ENCODE measurements around the gene NANS. TPM values are rescaled to one million over a fixed set of nuclear protein-coding genes. Genes with fewer than 3 reads are reported as not detected.
"Not testable (repeated sequence)": the region's sequence is repeated elsewhere in the genome, so short reads cannot be mapped to it uniquely, and the experiment has no call there.

NANS gene
- polyA plus RNA-seq, 1 donor from 2014 or later: 16.9 TPM

DNA sequence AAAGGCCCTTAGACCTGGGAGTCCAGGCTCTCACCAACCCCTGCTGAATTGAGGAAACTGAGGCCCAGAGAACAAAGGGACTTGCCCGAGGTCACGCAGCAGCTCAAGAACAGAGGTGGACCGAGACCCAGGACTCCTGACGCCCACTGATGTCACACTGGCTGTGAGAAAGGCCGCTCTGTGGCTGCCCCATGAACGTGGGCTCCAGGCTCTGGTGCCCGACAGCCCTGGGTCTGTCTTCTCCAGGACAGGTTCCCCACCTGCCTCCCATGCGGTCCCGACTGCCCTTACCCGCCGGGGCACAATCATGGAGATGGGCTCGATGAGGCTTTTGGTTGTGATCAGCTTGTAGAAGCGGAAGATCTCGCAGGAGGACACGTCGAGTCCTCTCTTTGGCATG is 71.8 kb downstream of the NANS start:
- Histone ChIP-seq H3K27ac (ENCODE audit: low read length) (no peak overlapping the region), H3F3A (ENCODE audit: insufficient read depth, low read length, poor library complexity, severe bottlenecking) (no peaks in the 10 kb centered on the region), H3K36me3 (ENCODE audit: insufficient read depth, low read length) (no peaks in the 10 kb centered on the region), H2AFZ (ENCODE audit: low read depth, low read length) (no peak overlapping the region), H4K20me1 (ENCODE audit: insufficient read depth) (no peaks in the 10 kb centered on the region), H3K9me2 (ENCODE audit: insufficient read depth, low read length) (no peaks in the 10 kb centered on the region), H3K27me3 (ENCODE audit: insufficient read depth, low read depth, low read length) (no peaks in the 10 kb centered on the region), H3K4me3 (ENCODE audit: low read length) (no peak overlapping the region), H3K9me3 (ENCODE audit: low read length) (no peaks in the 10 kb centered on the region), H3K4me2 (ENCODE audit: low read length) (no peak overlapping the region), H3K9ac (ENCODE audit: low read length) (no peak overlapping the region), H3K79me2 (replicated peaks; ENCODE audit: insufficient read depth, low read length) (no peaks in the 10 kb centered on the region)
- no peak for TF ChIP-seq RAD21 (conservative IDR thresholded peaks at IDR 0.05)
- TF ChIP-seq MXI1 (conservative IDR thresholded peaks at IDR 0.05; ENCODE audit: poor library complexity, severe bottlenecking): no peak
- no peak for TF ChIP-seq POLR2AphosphoS5 (IDR thresholded peaks at IDR 0.05)
- TF ChIP-seq, protein P1, sequence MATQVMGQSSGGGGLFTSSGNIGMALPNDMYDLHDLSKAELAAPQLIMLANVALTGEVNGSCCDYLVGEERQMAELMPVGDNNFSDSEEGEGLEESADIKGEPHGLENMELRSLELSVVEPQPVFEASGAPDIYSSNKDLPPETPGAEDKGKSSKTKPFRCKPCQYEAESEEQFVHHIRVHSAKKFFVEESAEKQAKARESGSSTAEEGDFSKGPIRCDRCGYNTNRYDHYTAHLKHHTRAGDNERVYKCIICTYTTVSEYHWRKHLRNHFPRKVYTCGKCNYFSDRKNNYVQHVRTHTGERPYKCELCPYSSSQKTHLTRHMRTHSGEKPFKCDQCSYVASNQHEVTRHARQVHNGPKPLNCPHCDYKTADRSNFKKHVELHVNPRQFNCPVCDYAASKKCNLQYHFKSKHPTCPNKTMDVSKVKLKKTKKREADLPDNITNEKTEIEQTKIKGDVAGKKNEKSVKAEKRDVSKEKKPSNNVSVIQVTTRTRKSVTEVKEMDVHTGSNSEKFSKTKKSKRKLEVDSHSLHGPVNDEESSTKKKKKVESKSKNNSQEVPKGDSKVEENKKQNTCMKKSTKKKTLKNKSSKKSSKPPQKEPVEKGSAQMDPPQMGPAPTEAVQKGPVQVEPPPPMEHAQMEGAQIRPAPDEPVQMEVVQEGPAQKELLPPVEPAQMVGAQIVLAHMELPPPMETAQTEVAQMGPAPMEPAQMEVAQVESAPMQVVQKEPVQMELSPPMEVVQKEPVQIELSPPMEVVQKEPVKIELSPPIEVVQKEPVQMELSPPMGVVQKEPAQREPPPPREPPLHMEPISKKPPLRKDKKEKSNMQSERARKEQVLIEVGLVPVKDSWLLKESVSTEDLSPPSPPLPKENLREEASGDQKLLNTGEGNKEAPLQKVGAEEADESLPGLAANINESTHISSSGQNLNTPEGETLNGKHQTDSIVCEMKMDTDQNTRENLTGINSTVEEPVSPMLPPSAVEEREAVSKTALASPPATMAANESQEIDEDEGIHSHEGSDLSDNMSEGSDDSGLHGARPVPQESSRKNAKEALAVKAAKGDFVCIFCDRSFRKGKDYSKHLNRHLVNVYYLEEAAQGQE (IDR thresholded peaks at IDR 0.05; ENCODE audit: borderline replicate concordance): no peak
- no peak for TF ChIP-seq TAF1 (IDR thresholded peaks at IDR 0.05; ENCODE audit: low read depth)
- no peak for TF ChIP-seq SMC3 (conservative IDR thresholded peaks at IDR 0.05; ENCODE audit: poor library complexity)
- TF ChIP-seq EZH2 (IDR thresholded peaks at IDR 0.05; ENCODE audit: borderline replicate concordance, insufficient read depth, low read length, poor library complexity, severe bottlenecking): no peak
- TF ChIP-seq EP300 (conservative IDR thresholded peaks at IDR 0.05; ENCODE audit: poor library complexity, severe bottlenecking): no peak
- TF ChIP-seq, protein P2, sequence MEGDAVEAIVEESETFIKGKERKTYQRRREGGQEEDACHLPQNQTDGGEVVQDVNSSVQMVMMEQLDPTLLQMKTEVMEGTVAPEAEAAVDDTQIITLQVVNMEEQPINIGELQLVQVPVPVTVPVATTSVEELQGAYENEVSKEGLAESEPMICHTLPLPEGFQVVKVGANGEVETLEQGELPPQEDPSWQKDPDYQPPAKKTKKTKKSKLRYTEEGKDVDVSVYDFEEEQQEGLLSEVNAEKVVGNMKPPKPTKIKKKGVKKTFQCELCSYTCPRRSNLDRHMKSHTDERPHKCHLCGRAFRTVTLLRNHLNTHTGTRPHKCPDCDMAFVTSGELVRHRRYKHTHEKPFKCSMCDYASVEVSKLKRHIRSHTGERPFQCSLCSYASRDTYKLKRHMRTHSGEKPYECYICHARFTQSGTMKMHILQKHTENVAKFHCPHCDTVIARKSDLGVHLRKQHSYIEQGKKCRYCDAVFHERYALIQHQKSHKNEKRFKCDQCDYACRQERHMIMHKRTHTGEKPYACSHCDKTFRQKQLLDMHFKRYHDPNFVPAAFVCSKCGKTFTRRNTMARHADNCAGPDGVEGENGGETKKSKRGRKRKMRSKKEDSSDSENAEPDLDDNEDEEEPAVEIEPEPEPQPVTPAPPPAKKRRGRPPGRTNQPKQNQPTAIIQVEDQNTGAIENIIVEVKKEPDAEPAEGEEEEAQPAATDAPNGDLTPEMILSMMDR (IDR thresholded peaks at IDR 0.05; ENCODE audit: poor library complexity, severe bottlenecking): no peak

DNA sequence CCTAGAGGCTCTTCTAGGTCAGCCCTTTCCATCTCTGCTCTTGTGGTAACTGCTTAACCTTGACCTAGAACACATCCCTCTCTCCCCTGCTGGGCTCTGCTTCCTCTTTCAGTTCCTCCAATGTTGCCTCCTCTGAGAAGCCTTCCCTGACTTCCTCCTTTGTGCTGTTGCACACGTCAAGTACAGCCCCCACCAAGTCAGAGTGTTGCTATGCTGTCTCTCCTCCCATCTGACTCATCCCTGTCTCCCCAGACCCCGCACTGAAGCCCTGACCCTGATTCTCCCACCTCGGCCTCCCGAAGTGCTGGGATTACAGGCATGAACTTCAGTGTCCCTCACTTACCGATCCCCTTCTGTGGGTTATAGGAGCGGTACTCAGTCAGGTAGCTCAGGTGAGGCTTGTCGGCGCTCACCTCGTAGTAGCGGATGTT is 72.9 kb downstream of the NANS start:
- TF ChIP-seq, protein P1 (IDR thresholded peaks at IDR 0.05; ENCODE audit: borderline replicate concordance): no peak
- TF ChIP-seq POLR2AphosphoS5 (IDR thresholded peaks at IDR 0.05) (no peak), TAF1 (IDR thresholded peaks at IDR 0.05; ENCODE audit: low read depth) (no peak), RAD21 (conservative IDR thresholded peaks at IDR 0.05) (no peak), MXI1 (conservative IDR thresholded peaks at IDR 0.05; ENCODE audit: poor library complexity, severe bottlenecking) (no peak), EZH2 (IDR thresholded peaks at IDR 0.05; ENCODE audit: borderline replicate concordance, insufficient read depth, low read length, poor library complexity, severe bottlenecking) (no peak), EP300 (conservative IDR thresholded peaks at IDR 0.05; ENCODE audit: poor library complexity, severe bottlenecking) (no peak), SMC3 (conservative IDR thresholded peaks at IDR 0.05; ENCODE audit: poor library complexity) (no peak)
- TF ChIP-seq, protein P2 (IDR thresholded peaks at IDR 0.05; ENCODE audit: poor library complexity, severe bottlenecking): no peak
- H3K27me3 ChIP-seq (ENCODE audit: insufficient read depth, low read depth, low read length): no peaks in the 10 kb centered on the region
- no peaks in the 10 kb centered on the region for H3K9me2 ChIP-seq (ENCODE audit: insufficient read depth, low read length)
- no peaks in the 10 kb centered on the region for H4K20me1 ChIP-seq (ENCODE audit: insufficient read depth)
- no peak overlapping the region for H2AFZ ChIP-seq (ENCODE audit: low read depth, low read length)
- no peaks in the 10 kb centered on the region for H3K36me3 ChIP-seq (ENCODE audit: insufficient read depth, low read length)
- H3F3A ChIP-seq (ENCODE audit: insufficient read depth, low read length, poor library complexity, severe bottlenecking): no peaks in the 10 kb centered on the region
- H3K79me2 ChIP-seq (replicated peaks; ENCODE audit: insufficient read depth, low read length): no peaks in the 10 kb centered on the region
- H3K27ac ChIP-seq (ENCODE audit: low read length): no peak overlapping the region
- H3K4me3 ChIP-seq (ENCODE audit: low read length): no peak overlapping the region
- no peaks in the 10 kb centered on the region for H3K9me3 ChIP-seq (ENCODE audit: low read length)
- H3K9ac ChIP-seq (ENCODE audit: low read length): no peak overlapping the region
- H3K4me2 ChIP-seq (ENCODE audit: low read length): no peak overlapping the region

DNA sequence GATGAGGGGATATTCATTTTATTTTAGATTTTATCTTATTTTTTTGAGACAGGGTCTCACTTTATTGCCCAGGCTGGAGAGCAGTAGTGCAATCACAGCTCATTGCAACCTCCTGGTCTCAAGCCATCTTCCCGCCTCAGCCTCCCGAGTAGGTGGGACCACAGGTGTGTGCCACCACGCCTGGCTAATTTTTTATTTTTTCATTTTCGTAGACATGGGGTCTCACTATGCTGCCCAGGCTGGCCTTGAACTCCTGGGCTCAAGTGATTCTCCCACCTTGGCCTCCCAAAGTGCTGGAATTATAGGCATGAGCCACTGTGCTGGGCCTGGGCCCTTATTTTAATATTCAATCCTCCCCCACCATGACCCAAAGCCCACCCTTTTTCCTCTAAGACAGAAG is 73.5 kb downstream of the NANS start:
- not testable (repeated sequence) for H2AFZ ChIP-seq (ENCODE audit: low read depth, low read length); H3K9ac ChIP-seq (ENCODE audit: low read length); H3K4me3 ChIP-seq (ENCODE audit: low read length); H3K9me3 ChIP-seq (ENCODE audit: low read length); H3F3A ChIP-seq (ENCODE audit: insufficient read depth, low read length, poor library complexity, severe bottlenecking); H3K4me2 ChIP-seq (ENCODE audit: low read length); H4K20me1 ChIP-seq (ENCODE audit: insufficient read depth); H3K27me3 ChIP-seq (ENCODE audit: insufficient read depth, low read depth, low read length); H3K36me3 ChIP-seq (ENCODE audit: insufficient read depth, low read length); H3K27ac ChIP-seq (ENCODE audit: low read length); H3K9me2 ChIP-seq (ENCODE audit: insufficient read depth, low read length); H3K79me2 ChIP-seq (replicated peaks; ENCODE audit: insufficient read depth, low read length)
